BLaER1 treated with 17β-estradiol and CSF1 and Interleukin-3, amounts not matched to agents 10 nM and 100 nM (cell line): ENCODE data around the gene ZNF624.
A peak's percentile ranks its signal among the peaks of the same experiment; 100 is the strongest.
"Not testable (repeated sequence)": the region's sequence is repeated elsewhere in the genome, so short reads cannot be mapped to it uniquely, and the experiment has no call there.

Experiments
- H3K27ac ChIP-seq, 11 experiments: shearing (Covaris generic); formaldehyde crosslinking; 2 replicates each; pipeline ENCODE4 v1.8.1; 2022
- H3K27me3 ChIP-seq, 11 experiments: shearing (Covaris generic); formaldehyde crosslinking; 2 replicates each; pipeline ENCODE4 v1.8.1; 2022
- H3K36me3 ChIP-seq, 11 experiments: shearing (Covaris generic); formaldehyde crosslinking; 2 replicates each; pipeline ENCODE4 v1.8.1; 2022
- H3K4me1 ChIP-seq, 10 experiments: shearing (Covaris generic); formaldehyde crosslinking; 2 replicates each; pipeline ENCODE4 v1.8.1; 2022
- H3K4me2 ChIP-seq, 11 experiments: shearing (Covaris generic); formaldehyde crosslinking; 2 replicates each; pipeline ENCODE4 v1.8.1; 2022
- H3K4me3 ChIP-seq, 10 experiments: shearing (Covaris generic); formaldehyde crosslinking; 2 replicates each; pipeline ENCODE4 v1.8.1; 2022
- H3K9ac ChIP-seq, 11 experiments: shearing (Covaris generic); formaldehyde crosslinking; 2 replicates each; pipeline ENCODE4 v1.8.1; 2022
- H3K9me3 ChIP-seq, 11 experiments: shearing (Covaris generic); formaldehyde crosslinking; replicated peaks in 1 of 11; 2 replicates each; pipeline ENCODE4 v1.8.1; 2022
- H4K20me1 ChIP-seq, 11 experiments: shearing (Covaris generic); formaldehyde crosslinking; 2 replicates each; pipeline ENCODE4 v1.8.1; 2022
- Cebpa-rat ChIP-seq, 11 experiments: shearing (Covaris generic); IDR thresholded peaks; 2 replicates each; pipeline ENCODE4 v1.8.1; 2022

Gene ZNF624

DNA sequence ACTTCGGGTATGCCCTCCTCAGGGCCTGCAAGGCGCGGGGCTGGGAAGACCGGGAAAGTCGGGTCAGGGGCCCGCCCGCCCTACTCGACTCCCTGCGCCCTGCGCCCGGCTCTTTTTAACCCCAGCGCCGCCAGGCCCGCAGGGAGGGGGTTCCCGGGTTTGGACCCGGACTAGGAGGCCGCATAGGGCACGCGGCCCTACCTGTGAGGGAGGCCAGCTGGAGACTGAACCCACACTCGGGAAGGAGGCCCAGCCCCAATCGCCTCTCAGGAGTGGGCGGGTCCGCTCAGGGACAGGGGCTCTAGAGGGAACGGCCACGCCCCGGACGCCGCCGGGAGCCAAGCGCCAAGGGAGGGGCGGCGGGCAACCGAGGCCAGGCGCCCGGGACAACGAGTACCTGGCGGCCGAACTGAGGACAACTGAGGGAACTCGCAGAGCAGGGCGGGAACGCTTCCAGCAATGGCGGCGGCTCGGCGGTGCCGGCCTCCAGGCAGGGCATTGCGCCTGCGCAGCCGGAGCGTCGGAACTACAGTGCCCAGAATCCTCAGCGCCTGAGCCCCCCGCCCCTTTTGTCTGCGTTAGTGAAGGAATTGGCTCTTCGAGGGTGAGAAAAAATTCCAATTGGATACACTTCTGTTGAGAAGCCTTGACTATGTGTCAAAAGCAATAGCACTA lies at the start of gene ZNF624:
Gene ZNF624 (minus strand): TSS at position 484 of the 675 bp plus-strand sequence.
- TF ChIP-seq Cebpa-rat (IDR thresholded peaks at IDR 0.05), result no peak

DNA sequence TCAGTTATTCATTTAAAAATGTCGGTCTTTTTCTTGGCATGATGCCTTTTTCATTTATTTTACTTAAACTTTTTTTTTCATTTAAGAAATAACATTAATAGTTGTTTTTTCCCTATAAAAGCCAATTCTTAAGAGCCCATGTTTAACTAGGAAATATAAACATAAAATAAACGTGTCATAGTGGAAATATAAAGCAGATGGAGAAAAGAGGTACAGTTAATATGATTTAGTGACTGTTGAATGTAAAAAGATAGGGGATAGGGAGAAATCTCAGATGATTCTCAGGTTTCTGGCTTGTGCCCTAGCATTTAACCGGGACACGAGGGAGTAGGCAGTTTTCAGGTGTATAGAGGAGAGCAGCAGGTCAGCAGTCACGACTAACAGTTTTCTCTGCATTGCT lies 44.0 kb upstream of the ZNF624 start:
- not testable (repeated sequence) for H3K36me3 ChIP-seq, H3K4me2 ChIP-seq, H3K4me3 ChIP-seq, H3K9ac ChIP-seq, H4K20me1 ChIP-seq, H3K9me3 ChIP-seq, H3K27ac ChIP-seq, H3K27me3 ChIP-seq
- peaks cover 0 to 14% (median 0%) of the 10 kb centered on the region in 10 experiments; a peak in 3 of 20 replicates for H3K4me1 ChIP-seq

More for the DNA sequence above, at the start of gene ZNF624:
- Histone ChIP-seq H3K4me1 (peaks cover 7 to 12% (median 9%) of the 10 kb centered on the region in 10 experiments; a peak in 17 of 20 replicates), H3K27me3 (no peaks in the 10 kb centered on the region), H3K27ac (peak within 1 kb of the TSS; percentile 78 to 89 (median 84)), H3K36me3 (peaks cover 0 to 29% (median 15%) of the 10 kb centered on the region in 11 experiments; a peak in 17 of 22 replicates), H3K9ac (peak within 1 kb of the TSS; percentile 83 to 92 (median 89)), H3K4me3 (peak within 1 kb of the TSS; percentile 74 to 95 (median 86)), H4K20me1 (no peaks in the 10 kb centered on the region), H3K9me3 (peaks cover 7 to 44% (median 23%) of the 10 kb centered on the region in 11 experiments; a peak in 21 of 22 replicates), H3K4me2 (peak within 1 kb of the TSS; percentile 84 to 94 (median 91))

DNA sequence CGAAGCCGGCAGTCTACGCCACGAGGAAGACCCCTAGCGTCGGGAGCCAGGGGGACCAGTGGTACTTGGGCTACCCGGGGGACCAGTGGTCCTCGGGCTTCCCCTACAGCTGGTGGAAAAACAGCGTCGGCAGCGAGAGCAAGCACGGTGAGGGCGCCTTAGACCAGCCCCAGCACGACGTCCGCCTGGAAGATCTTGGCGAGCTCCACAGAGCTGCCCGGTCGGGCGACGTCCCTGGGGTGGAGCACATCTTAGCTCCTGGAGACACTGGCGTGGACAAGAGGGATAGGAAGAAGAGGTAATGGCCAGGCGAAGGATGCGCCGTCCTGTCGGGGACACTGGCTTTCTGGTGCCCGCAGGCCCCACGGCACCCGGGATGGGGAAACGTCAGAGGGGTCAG lies 36.8 kb upstream of the ZNF624 start:
- peaks cover 3 to 15% (median 12%) of the 10 kb centered on the region in 11 experiments; a peak in 15 of 22 replicates for H3K9me3 ChIP-seq
- not testable (repeated sequence) for H3K4me3 ChIP-seq, H3K27me3 ChIP-seq, H3K27ac ChIP-seq, H3K4me2 ChIP-seq, H3K4me1 ChIP-seq, H4K20me1 ChIP-seq, H3K9ac ChIP-seq, H3K36me3 ChIP-seq

DNA sequence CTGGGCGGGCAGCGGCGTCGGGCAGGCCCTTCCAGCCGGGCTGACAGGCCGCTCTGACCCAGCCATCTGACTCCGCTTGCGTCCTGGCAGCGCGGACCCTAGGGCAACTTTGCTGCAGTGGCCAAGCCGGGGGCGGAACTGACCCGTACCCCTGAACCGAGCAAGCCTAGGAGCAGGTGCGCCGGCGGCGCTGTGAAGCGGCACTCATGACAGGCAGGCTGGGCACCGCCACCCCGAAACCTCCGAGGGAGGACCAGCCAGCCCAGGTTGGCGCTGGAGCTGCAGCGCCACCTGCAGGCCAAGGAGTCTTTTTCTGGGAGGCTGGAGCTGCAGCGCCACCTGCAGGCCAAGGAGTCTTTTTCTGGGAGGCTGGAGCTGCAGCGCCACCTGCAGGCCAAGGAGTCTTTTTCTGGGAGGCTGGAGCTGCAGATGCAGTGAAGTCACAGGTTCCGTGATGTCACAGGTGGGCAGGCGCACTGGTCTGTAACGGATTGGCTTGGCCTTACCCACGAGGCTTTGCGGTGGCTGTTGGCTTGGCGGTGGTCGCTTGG lies 36.2 kb upstream of the ZNF624 start, which contains the start of gene CCDC144A:
Gene CCDC144A (plus strand): TSS at position 511 of the 551 bp plus-strand sequence. CDS start 160 bp downstream, outside the sequence.
- not testable (repeated sequence) for H3K4me2 ChIP-seq, H3K27ac ChIP-seq, H3K27me3 ChIP-seq, H4K20me1 ChIP-seq, H3K4me3 ChIP-seq, H3K36me3 ChIP-seq, H3K4me1 ChIP-seq, H3K9ac ChIP-seq
- H3K9me3 ChIP-seq, result peaks cover 3 to 15% (median 12%) of the 10 kb centered on the region in 11 experiments; a peak in 15 of 22 replicates

DNA sequence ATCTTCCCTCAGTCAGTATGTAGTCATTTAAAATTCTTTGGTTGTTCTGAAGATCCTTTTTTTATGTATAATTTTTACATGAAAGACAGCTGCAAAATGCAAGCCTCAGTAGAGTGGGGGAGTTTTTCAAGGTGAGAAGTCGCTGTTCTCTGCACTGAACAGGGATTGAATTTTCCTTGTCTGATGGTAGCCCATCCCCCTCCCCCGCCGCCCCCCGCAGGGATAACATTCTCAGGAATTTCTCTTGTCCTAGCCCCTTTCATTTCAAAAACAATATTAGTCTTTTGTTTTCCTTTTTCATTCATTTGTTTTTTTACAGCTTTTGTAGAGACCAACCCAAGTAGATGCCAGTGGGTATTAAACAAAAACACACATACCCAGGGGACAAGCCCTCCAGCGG lies 33.5 kb upstream of the ZNF624 start:
- H3K9ac ChIP-seq, H3K4me3 ChIP-seq, H3K4me2 ChIP-seq: not testable (repeated sequence)

DNA sequence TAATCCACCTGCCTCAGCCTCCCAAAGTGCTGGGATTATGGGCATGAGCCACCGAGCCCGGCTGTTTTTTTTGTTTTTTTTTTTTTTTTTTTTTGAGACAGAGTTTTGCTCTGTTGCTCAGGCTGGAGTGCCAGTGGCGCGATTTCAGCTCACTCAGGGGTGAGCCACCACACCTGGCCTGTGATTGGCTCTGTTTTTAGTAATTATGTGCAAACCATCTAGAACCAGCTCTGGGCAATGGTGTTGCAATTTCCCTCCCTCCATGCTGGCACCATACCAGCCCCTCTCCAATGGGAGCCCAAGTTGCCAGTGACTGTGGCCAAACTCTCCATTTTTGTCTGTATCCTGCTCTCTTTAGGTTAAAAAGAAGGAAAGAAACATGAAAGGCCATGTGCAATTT lies 32.4 kb upstream of the ZNF624 start:
- H3K4me1 ChIP-seq, H3K4me3 ChIP-seq, H3K9ac ChIP-seq, H3K4me2 ChIP-seq, H3K36me3 ChIP-seq, H3K27ac ChIP-seq, H4K20me1 ChIP-seq: not testable (repeated sequence)
- Histone ChIP-seq H3K27me3 (peaks cover 13 to 25% (median 22%) of the 10 kb centered on the region in 11 experiments; a peak in 21 of 22 replicates), H3K9me3 (peaks cover 3 to 19% (median 12%) of the 10 kb centered on the region in 11 experiments; a peak in 15 of 22 replicates)

More for the DNA sequence above, 33.5 kb upstream of the ZNF624 start:
- H3K36me3 ChIP-seq, H3K4me1 ChIP-seq, H4K20me1 ChIP-seq, H3K27ac ChIP-seq: not testable (repeated sequence)
- Histone ChIP-seq H3K27me3 (peaks cover 13 to 23% (median 19%) of the 10 kb centered on the region in 11 experiments; a peak in 21 of 22 replicates), H3K9me3 (peaks cover 3 to 19% (median 12%) of the 10 kb centered on the region in 11 experiments; a peak in 15 of 22 replicates)

DNA sequence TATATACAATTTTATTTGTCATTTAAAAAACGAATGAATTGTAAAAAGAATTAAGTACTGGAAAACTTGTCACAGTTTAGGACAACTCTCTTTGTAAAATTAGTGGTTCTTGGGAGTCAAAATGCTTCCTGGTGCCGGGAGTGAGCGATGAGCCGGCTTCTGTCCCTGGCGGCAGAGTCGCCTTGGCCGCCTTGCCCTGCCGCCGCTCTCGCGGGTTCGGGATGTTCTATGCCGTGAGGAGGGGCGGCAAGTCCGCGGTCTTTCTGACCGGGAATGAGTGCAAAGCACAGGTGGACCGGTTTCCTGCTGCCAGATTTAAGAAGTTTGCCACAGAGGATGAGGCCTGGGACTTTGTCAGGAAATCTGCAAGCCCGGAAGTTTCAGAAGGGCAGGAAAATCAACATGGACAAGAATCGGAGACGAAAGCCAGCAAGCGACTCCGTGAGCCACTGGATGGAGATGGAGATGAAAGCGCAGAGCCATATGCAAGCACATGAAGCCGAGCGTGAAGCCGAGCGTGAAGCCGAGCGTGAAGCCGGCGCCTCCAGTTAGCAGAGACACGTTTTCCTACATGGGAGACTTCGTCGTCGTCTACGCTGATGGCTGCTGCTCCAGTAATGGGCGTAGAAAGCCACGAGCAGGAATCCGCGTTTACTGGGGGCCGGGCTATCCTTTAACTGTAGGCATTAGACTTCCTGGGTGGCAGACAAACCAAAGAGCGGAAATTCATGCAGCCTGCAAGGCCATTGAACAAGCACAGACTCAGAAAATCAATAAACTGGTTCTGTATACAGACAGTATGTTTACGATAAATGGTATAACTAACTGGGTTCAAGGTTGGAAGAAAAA lies 29.9 kb upstream of the ZNF624 start:
- H3K9ac ChIP-seq, H3K9me3 ChIP-seq, H3K36me3 ChIP-seq, H3K27ac ChIP-seq, H4K20me1 ChIP-seq, H3K4me1 ChIP-seq: not testable (repeated sequence)
- peak overlapping the region; percentile 26 to 65 (median 48); a peak in 17 of 22 replicates for H3K4me2 ChIP-seq
- H3K27me3 ChIP-seq, result peaks cover 13 to 25% (median 22%) of the 10 kb centered on the region in 11 experiments; a peak in 21 of 22 replicates
- peak overlapping the region in 5 of 10 experiments; percentile 12 to 41 (median 31); a peak in 3 of 20 replicates for H3K4me3 ChIP-seq

DNA sequence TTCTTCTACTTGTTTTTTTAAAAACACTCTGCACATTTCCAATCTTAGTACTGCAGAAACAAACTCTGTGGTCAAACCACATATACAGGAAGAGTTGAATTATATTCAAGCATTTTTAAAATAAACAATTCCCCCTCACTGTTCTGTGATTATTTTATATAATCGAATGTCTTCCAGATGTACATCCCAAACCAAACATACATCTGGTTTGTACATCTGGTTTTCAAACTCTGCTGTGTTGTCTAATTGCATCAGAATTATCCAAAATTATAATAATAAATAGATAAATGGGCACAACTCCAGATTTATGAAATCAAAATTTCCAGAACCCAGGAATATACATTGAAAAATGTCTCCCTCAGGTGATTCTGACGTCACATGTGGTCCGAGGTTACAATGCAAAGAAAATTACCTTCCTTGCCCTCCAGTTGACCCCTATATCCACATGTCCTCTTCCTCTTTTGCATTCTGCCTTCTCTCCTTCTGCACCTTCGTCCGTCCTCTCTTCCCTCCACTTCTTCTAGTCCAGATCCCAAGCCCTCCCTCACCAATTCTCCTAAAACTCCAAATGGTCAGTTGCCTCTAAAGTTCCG lies 23.1 kb upstream of the ZNF624 start:
- Histone ChIP-seq H3K27me3 (0 out of 22 replicates have a peak, but pooled peaks cover 0 to 3% (median 0%) of the 10 kb centered on the region in 11 experiments), H3K36me3 (no peaks in the 10 kb centered on the region)

GRCh38 chr17:16666907-16667636 lies 13.4 kb upstream of the ZNF624 start:
- H3K9ac ChIP-seq, result peak overlapping the region; percentile 47 to 80 (median 67); a peak in 19 of 22 replicates
- peak overlapping the region in 6 of 11 experiments; percentile 23 to 72 (median 62); a peak in 10 of 22 replicates for H3K27ac ChIP-seq
- H3K4me2 ChIP-seq, result peak overlapping the region; percentile 91 to 98 (median 96)
- H3K27me3 ChIP-seq, result peaks cover 20 to 33% (median 28%) of the 10 kb centered on the region in 11 experiments
- H3K4me3 ChIP-seq, result peak overlapping the region; percentile 47 to 72 (median 60)
- H3K36me3 ChIP-seq, H3K9me3 ChIP-seq, H4K20me1 ChIP-seq: not testable (repeated sequence)
- peaks cover 6 to 26% (median 20%) of the 10 kb centered on the region in 10 experiments; a peak in 19 of 20 replicates for H3K4me1 ChIP-seq

More for the DNA sequence above, 23.1 kb upstream of the ZNF624 start:
- H3K4me3 ChIP-seq, result no peak overlapping the region
- H3K9ac ChIP-seq, result no peak overlapping the region
- TF ChIP-seq Cebpa-rat (IDR thresholded peaks at IDR 0.05), result no peak
- H3K4me1 ChIP-seq, result 0 out of 20 replicates have a peak, but pooled peaks cover 0 to 8% (median 0%) of the 10 kb centered on the region in 10 experiments
- no peaks in the 10 kb centered on the region for H4K20me1 ChIP-seq
- no peak overlapping the region for H3K4me2 ChIP-seq
- 0 out of 22 replicates have a peak, but pooled peaks cover 0 to 4% (median 0%) of the 10 kb centered on the region in 11 experiments for H3K9me3 ChIP-seq
- H3K27ac ChIP-seq, result no peak overlapping the region

DNA sequence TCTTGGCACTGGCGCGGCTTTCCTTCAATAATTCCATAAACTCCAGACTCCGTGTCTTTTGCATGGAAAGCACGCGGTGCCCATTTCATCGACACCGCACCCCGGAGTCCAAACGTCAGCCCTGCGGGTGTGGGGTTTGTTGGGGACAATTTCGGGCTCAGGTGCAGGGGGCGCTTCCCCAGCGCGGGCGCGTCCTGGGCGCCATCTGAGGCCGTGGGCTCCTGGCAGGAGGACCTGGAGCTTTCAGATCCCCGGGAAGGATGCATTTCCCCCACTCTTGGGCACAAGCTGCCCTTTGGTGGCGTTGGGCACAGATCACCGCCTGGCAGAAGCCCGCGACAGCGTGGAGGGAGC lies 12.9 kb upstream of the ZNF624 start:
- Histone ChIP-seq H3K4me3 (peak overlapping the region; percentile 47 to 72 (median 60)), H3K4me2 (peak overlapping the region; percentile 91 to 98 (median 96)), H3K27me3 (peaks cover 20 to 33% (median 28%) of the 10 kb centered on the region in 11 experiments), H3K4me1 (peaks cover 6 to 26% (median 20%) of the 10 kb centered on the region in 10 experiments; a peak in 19 of 20 replicates), H3K27ac (peak overlapping the region in 6 of 11 experiments; percentile 23 to 72 (median 62); a peak in 10 of 22 replicates), H3K9ac (peak overlapping the region in 10 of 11 experiments; percentile 47 to 80 (median 67); a peak in 17 of 22 replicates)
- not testable (repeated sequence) for H4K20me1 ChIP-seq, H3K9me3 ChIP-seq, H3K36me3 ChIP-seq
